ENCODE measurements around the gene RNASEH2A. TPM values are rescaled to one million over a fixed set of nuclear protein-coding genes. Genes with fewer than 3 reads are reported as not detected.
A peak's percentile ranks its signal among the peaks of the same experiment; 100 is the strongest.

The RNASEH2A gene
- total and polyA plus RNA-seq, 2 of the 13 experiments (the other 11 are each of a cell fraction or from before 2014, with no cell fraction given), result 25.1 to 35.8 TPM

- TF ChIP-seq ZHX2 (IDR thresholded peaks at IDR 0.05; ENCODE audit: low read depth) (no peak), ZHX2 (CRISPR knock-in tag; IDR thresholded peaks at IDR 0.05; ENCODE audit: borderline replicate concordance) (peak; percentile 90; the same call in 1 of the 2 replicates), RFX3 (CRISPR knock-in tag; IDR thresholded peaks at IDR 0.05) (no peak), SOX13 (IDR thresholded peaks at IDR 0.05) (no peak), SOX13 (CRISPR knock-in tag; conservative IDR thresholded peaks at IDR 0.05 in 1 of 2, IDR thresholded peaks at IDR 0.05 in 1 of 2) (no peak; a peak in 1 of 4 replicates), ZFP62 (CRISPR knock-in tag; IDR thresholded peaks at IDR 0.05) (no peak), ZBED4 (CRISPR knock-in tag; IDR thresholded peaks at IDR 0.05; ENCODE audit: borderline replicate concordance) (0 out of 2 replicates have a peak, but pooled peaks have one; percentile 34), JUND (CRISPR knock-in tag; IDR thresholded peaks at IDR 0.05) (no peak), MXD4 (CRISPR knock-in tag; IDR thresholded peaks at IDR 0.05) (peak; percentile 83), CSRNP1 (CRISPR knock-in tag; IDR thresholded peaks at IDR 0.05) (peak; percentile 73; the same call in 1 of the 2 replicates), SKIL (CRISPR knock-in tag; IDR thresholded peaks at IDR 0.05; ENCODE audit: borderline replicate concordance) (no peak; the same call in 1 of the 2 replicates), ZNF337 (CRISPR knock-in tag; IDR thresholded peaks at IDR 0.05; ENCODE audit: borderline replicate concordance, low read depth) (0 out of 2 replicates have a peak, but pooled peaks have one; percentile 59), ZSCAN30 (CRISPR knock-in tag; IDR thresholded peaks at IDR 0.05) (no peak), ZNF430 (CRISPR knock-in tag; IDR thresholded peaks at IDR 0.05) (peak; percentile 96)
Observed at GRCh38 chr19:12806242-12807081, at the start of gene RNASEH2A (continued).
